GM12875 (cell line): Measurements from ENCODE around the gene HOXB4.

Experiments used
- H3K4me3 ChIP-seq: one replicate; pipeline ENCODE4 v1.5.1; 2011; ENCODE audit warnings: low read depth, low read length, control low read depth
- CTCF ChIP-seq: IDR thresholded peaks from 2 replicates; pipeline ENCODE4 v1.5.1; 2011; ENCODE audit warnings: low read depth, mild to moderate bottlenecking, control low read depth, inconsistent platforms, low read length, moderate library complexity, borderline replicate concordance; ENCODE audit not compliant: insufficient read depth

HOXB4 gene

GRCh38 chr17:48563385-48563838 lies 14.7 kb downstream of the HOXB4 start:
- no peak overlapping the region for H3K4me3 ChIP-seq
- no peak for TF ChIP-seq CTCF

GRCh38 chr17:48562934-48563333 lies 15.2 kb downstream of the HOXB4 start:
- no peak overlapping the region for H3K4me3 ChIP-seq
- TF ChIP-seq CTCF: no peak

GRCh38 chr17:48561884-48562810 lies 16.0 kb downstream of the HOXB4 start:
- no peak overlapping the region for H3K4me3 ChIP-seq
- peak; percentile 34; the same call in 1 of the 2 replicates for TF ChIP-seq CTCF

- no peak overlapping the region for H3K4me3 ChIP-seq
- TF ChIP-seq CTCF: no peak
These were observed 18.0 kb downstream of the HOXB4 start for GRCh38 chr17:48559840-48560817.

GRCh38 chr17:48559122-48559839 lies 18.9 kb downstream of the HOXB4 start:
- no peak overlapping the region for H3K4me3 ChIP-seq
- TF ChIP-seq CTCF: no peak

GRCh38 chr17:48558831-48559121 lies 19.4 kb downstream of the HOXB4 start:
- no peak overlapping the region for H3K4me3 ChIP-seq
- TF ChIP-seq CTCF: no peak
